ENCODE results near the gene TCF23. TPM values are rescaled to one million over a fixed set of nuclear protein-coding genes. Genes with fewer than 3 reads are reported as not detected.
"Not testable (repeated sequence)": the region's sequence is repeated elsewhere in the genome, so short reads cannot be mapped to it uniquely, and the experiment has no call there.

Gene TCF23
- total RNA-seq, 4 donors from 2014 or later: 0.12 to 0.56 TPM; not detected in 2

- ATAC-seq (ENCODE audit: low FRiP score) (no peak), DNase-seq (ENCODE audit: low spot score) (no peak)
- no peak for TF ChIP-seq CTCF (IDR thresholded peaks at IDR 0.05)
Measured at GRCh38 chr2:27194538-27195354, 45.9 kb downstream of the TCF23 start.

- DNase-seq (ENCODE audit: low spot score); ATAC-seq (ENCODE audit: low FRiP score): not testable (repeated sequence)
Measured at GRCh38 chr2:27195799-27196198, 47.0 kb downstream of the TCF23 start.

GRCh38 chr2:27198068-27198467 is 49.3 kb downstream of the TCF23 start:
- not testable (repeated sequence) for DNase-seq (ENCODE audit: low spot score); ATAC-seq (ENCODE audit: low FRiP score)

- ATAC-seq (ENCODE audit: low FRiP score): no peak
- DNase-seq (ENCODE audit: low spot score): no peak
- no peak for TF ChIP-seq CTCF (IDR thresholded peaks at IDR 0.05)
Measured at GRCh38 chr2:27198627-27199026, 49.8 kb downstream of the TCF23 start.

GRCh38 chr2:27199241-27199640 is 50.4 kb downstream of the TCF23 start:
- DNase-seq (ENCODE audit: low spot score): no peak
- ATAC-seq (ENCODE audit: low FRiP score): no peak
- no peak for TF ChIP-seq CTCF (IDR thresholded peaks at IDR 0.05)

- DNase-seq (ENCODE audit: low spot score): no peak
- no peak for ATAC-seq (ENCODE audit: low FRiP score)
- no peak for TF ChIP-seq CTCF (IDR thresholded peaks at IDR 0.05)
Measured at GRCh38 chr2:27201675-27202074, 52.9 kb downstream of the TCF23 start.

- TF ChIP-seq CTCF (IDR thresholded peaks at IDR 0.05): no peak
- ATAC-seq (ENCODE audit: low FRiP score): no peak
- DNase-seq (ENCODE audit: low spot score): no peak
Measured at GRCh38 chr2:27202854-27203253, 54.0 kb downstream of the TCF23 start.

- ATAC-seq (ENCODE audit: low FRiP score): no peak
- TF ChIP-seq CTCF (IDR thresholded peaks at IDR 0.05): no peak
- DNase-seq (ENCODE audit: low spot score): no peak
Measured at GRCh38 chr2:27203741-27204140, 54.9 kb downstream of the TCF23 start.
